H1 (cell line): ENCODE data around the gene CPNE4. TPM values are rescaled to one million over a fixed set of nuclear protein-coding genes. Genes with fewer than 3 reads are reported as not detected.

Experiments used
- CTCF ChIA-PET: fragments of 300-600 bp; sonication (Branson Sonifier 250); formaldehyde crosslinking; loops from one replicate; lab custom pipeline; 2021; ENCODE audit not compliant: partially characterized antibody; lab: Charles Lee
- POLR2A ChIA-PET: fragments of 300-600 bp; sonication (Branson Sonifier 250); formaldehyde crosslinking; loops from one replicate; lab custom pipeline; 2021; ENCODE audit warnings: inconsistent platforms; ENCODE audit not compliant: partially characterized antibody; lab: Charles Lee
- DNase-seq, 2 experiments: peaks; one replicate each; pipeline versions ENCODE4 v3.0.0 to v3.0.0-alpha.2; 2010 to 2022; ENCODE audit warnings: low spot score in 2 of 2, low read depth in 1 of 2, mixed read lengths in 1 of 2
- FAIRE-seq: peaks from 2 replicates; lab custom pipeline; 2011; peaks lifted over from hg19 to GRCh38; lab: Jason Lieb, UNC
- H2AFZ ChIP-seq: 2 replicates; pipeline ENCODE4 v1.8.1; 2012; ENCODE audit warnings: low read length, inconsistent platforms
- H2AK5ac ChIP-seq: 2 replicates; pipeline ENCODE4 v1.6.1; 2013; ENCODE audit warnings: low read depth, low read length
- H2BK120ac ChIP-seq: replicated peaks from 2 replicates; pipeline ENCODE3; 2013; ENCODE audit warnings: low read depth, low read length, inconsistent platforms
- H2BK12ac ChIP-seq: 2 replicates; pipeline ENCODE4 v1.6.1; 2013; ENCODE audit warnings: low read depth, low read length
- H2BK15ac ChIP-seq: 2 replicates; pipeline ENCODE4 v1.6.1; 2013; ENCODE audit warnings: low read length
- H2BK20ac ChIP-seq: 2 replicates; pipeline ENCODE4 v1.6.1; 2013; ENCODE audit warnings: low read length
- H2BK5ac ChIP-seq: 2 replicates; pipeline ENCODE4 v1.6.1; 2013; ENCODE audit warnings: low read depth, low read length
- H3K14ac ChIP-seq: 2 replicates; pipeline ENCODE4 v1.6.1; 2013; ENCODE audit warnings: inconsistent platforms; ENCODE audit not compliant: insufficient read length
- H3K18ac ChIP-seq: 2 replicates; pipeline ENCODE4 v1.6.1; 2013; ENCODE audit warnings: low read length; ENCODE audit errors: extremely low read depth
- H3K23ac ChIP-seq: 2 replicates; pipeline ENCODE4 v1.6.1; 2013; ENCODE audit warnings: inconsistent platforms; ENCODE audit not compliant: insufficient read length
- H3K23me2 ChIP-seq: 2 replicates; pipeline ENCODE4 v1.6.1; 2013; ENCODE audit warnings: low read depth, low read length
- H3K27ac ChIP-seq: 2 replicates; pipeline ENCODE4 v1.6.1; 2011; ENCODE audit warnings: low read depth, low read length, inconsistent platforms
- H3K27me3 ChIP-seq, 4 experiments: replicated peaks in 1 of 4; 1 replicate in 1 of 4; 2 replicates in 3 of 4; pipeline versions ENCODE4 v1.6.1 to v1.8.1; 2011 to 2013; ENCODE audit warnings: low read length in 3 of 4, mild to moderate bottlenecking in 3 of 4, inconsistent platforms in 2 of 4, mixed read lengths in 2 of 4, moderate library complexity in 1 of 4; ENCODE audit not compliant: control insufficient read depth in 3 of 4, insufficient read depth in 3 of 4; ENCODE audit errors: extremely low read depth in 1 of 4
- H3K36me3 ChIP-seq, 4 experiments: 2 replicates each; pipeline versions ENCODE4 v1.6.1 to v1.8.1; 2011 to 2013; ENCODE audit warnings: mild to moderate bottlenecking in 4 of 4, low read length in 3 of 4, moderate library complexity in 2 of 4, control low read depth in 1 of 4, inconsistent platforms in 1 of 4; ENCODE audit not compliant: insufficient read depth in 4 of 4, control insufficient read depth in 2 of 4
- H3K4ac ChIP-seq: replicated peaks from 2 replicates; pipeline ENCODE3; 2013; ENCODE audit warnings: low read length, low read depth, mixed read lengths, inconsistent platforms; ENCODE audit not compliant: insufficient read length
- H3K4me1 ChIP-seq, 4 experiments: replicated peaks in 1 of 4; 1 replicate in 1 of 4; 2 replicates in 3 of 4; pipeline versions ENCODE4 v1.6.1 to v1.8.1; 2011 to 2013; ENCODE audit warnings: low read length in 3 of 4, inconsistent platforms in 2 of 4, mixed read lengths in 1 of 4; ENCODE audit not compliant: insufficient read depth in 4 of 4, control insufficient read depth in 3 of 4
- H3K4me2 ChIP-seq, 2 experiments: 2 replicates each; pipeline versions ENCODE4 v1.6.1 to v1.8.1; 2011 to 2013; ENCODE audit warnings: low read depth in 2 of 2, low read length in 2 of 2, control low read depth in 1 of 2, inconsistent platforms in 1 of 2, mild to moderate bottlenecking in 1 of 2; ENCODE audit not compliant: insufficient read depth in 1 of 2
- H3K4me3 ChIP-seq, 4 experiments: fragments of 200-600, 300-600 bp in 1 of 4; sonication (generic), shearing (Covaris generic), sonication (Bioruptor Twin) in 1 of 4; 2 replicates each; pipeline versions ENCODE4 v1.5.1 to v1.8.1; 2011 to 2016; ENCODE audit warnings: low read length in 4 of 4, low read depth in 3 of 4, control low read depth in 2 of 4, inconsistent platforms in 2 of 4, mild to moderate bottlenecking in 2 of 4, mixed read lengths in 1 of 4, moderate library complexity in 1 of 4; ENCODE audit not compliant: insufficient read depth in 2 of 4; ENCODE audit errors: extremely low read depth in 1 of 4
- H3K56ac ChIP-seq: replicated peaks from 2 replicates; pipeline ENCODE3; 2013; ENCODE audit warnings: low read depth, mild to moderate bottlenecking, mixed read lengths, low read length, inconsistent platforms; ENCODE audit not compliant: insufficient read length
- H3K79me1 ChIP-seq: 2 replicates; pipeline ENCODE4 v1.6.1; 2013; ENCODE audit warnings: low read depth, low read length, control low read depth
- H3K79me2 ChIP-seq, 2 experiments: 2 replicates each; pipeline versions ENCODE4 v1.6.1 to v1.8.1; 2012 to 2013; ENCODE audit warnings: low read length in 2 of 2, mild to moderate bottlenecking in 2 of 2, inconsistent platforms in 1 of 2; ENCODE audit not compliant: insufficient read depth in 2 of 2, control insufficient read depth in 1 of 2
- H3K9ac ChIP-seq, 4 experiments: replicated peaks in 1 of 4; 1 replicate in 1 of 4; 2 replicates in 3 of 4; pipeline versions ENCODE4 v1.6.1 to v1.8.1; 2011 to 2013; ENCODE audit warnings: low read depth in 3 of 4, low read length in 3 of 4, control low read depth in 2 of 4, mild to moderate bottlenecking in 2 of 4, moderate library complexity in 2 of 4, inconsistent platforms in 1 of 4; ENCODE audit errors: extremely low read depth in 1 of 4
- H3K9me3 ChIP-seq, 2 experiments: 2 replicates each; pipeline versions ENCODE4 v1.6.1 to v1.8.1; 2012 to 2013; ENCODE audit warnings: mild to moderate bottlenecking in 2 of 2, moderate library complexity in 2 of 2, control low read depth in 1 of 2, inconsistent platforms in 1 of 2, low read depth in 1 of 2, low read length in 1 of 2, mixed read lengths in 1 of 2; ENCODE audit not compliant: insufficient read depth in 2 of 2
- H4K20me1 ChIP-seq, 2 experiments: replicated peaks in 1 of 2; 2 replicates each; pipeline versions ENCODE3 to v1.8.1; 2011 to 2013; ENCODE audit warnings: inconsistent platforms in 2 of 2, low read length in 2 of 2, mild to moderate bottlenecking in 1 of 2; ENCODE audit not compliant: insufficient read depth in 2 of 2, control insufficient read depth in 1 of 2
- H4K5ac ChIP-seq: 2 replicates; pipeline ENCODE4 v1.6.1; 2013; ENCODE audit warnings: low read length, low read depth, mixed read lengths, inconsistent platforms; ENCODE audit not compliant: insufficient read length
- H4K8ac ChIP-seq: 2 replicates; pipeline ENCODE4 v1.8.0; 2013; ENCODE audit warnings: mild to moderate bottlenecking, moderate library complexity, low read length, inconsistent platforms; ENCODE audit not compliant: insufficient read depth; ENCODE audit errors: extremely low read depth
- H4K91ac ChIP-seq: replicated peaks from 2 replicates; pipeline ENCODE3; 2013; ENCODE audit warnings: low read length, mixed read lengths, inconsistent platforms; ENCODE audit not compliant: insufficient read length
- ATF2 ChIP-seq: IDR thresholded peaks from 2 replicates; pipeline ENCODE4 v1.6.1; 2012; ENCODE audit warnings: low read length, inconsistent platforms
- JUN ChIP-seq: IDR thresholded peaks from 2 replicates; pipeline ENCODE4 v1.6.1; 2011; ENCODE audit warnings: low read depth, mild to moderate bottlenecking, improper control_type of control experiment, low read length
- KDM4A ChIP-seq: IDR thresholded peaks from one replicate; pipeline ENCODE4 v1.7.1; 2012; ENCODE audit warnings: low read depth, mild to moderate bottlenecking, moderate library complexity, low read length, inconsistent platforms; ENCODE audit not compliant: severe bottlenecking
- MAX ChIP-seq: IDR thresholded peaks from 2 replicates; pipeline ENCODE4 v1.6.1; 2012; ENCODE audit warnings: inconsistent platforms
- NRF1 ChIP-seq: IDR thresholded peaks from 2 replicates; pipeline ENCODE4 v1.6.1; 2011; ENCODE audit warnings: mild to moderate bottlenecking, low read depth, low read length, improper control_type of control experiment
- RAD21 ChIP-seq, 2 experiments: IDR thresholded peaks in 1 of 2; conservative IDR thresholded peaks in 1 of 2; 2 replicates each; pipeline ENCODE4 v1.6.1; 2011; ENCODE audit warnings: low read depth in 2 of 2, low read length in 2 of 2, improper control_type of control experiment in 1 of 2, inconsistent platforms in 1 of 2, mild to moderate bottlenecking in 1 of 2, moderate library complexity in 1 of 2
- RFX5 ChIP-seq: IDR thresholded peaks from 2 replicates; pipeline ENCODE4 v1.6.1; 2011; ENCODE audit warnings: low read depth, low read length, improper control_type of control experiment, borderline replicate concordance
- RXRA ChIP-seq: IDR thresholded peaks from 2 replicates; pipeline ENCODE4 v1.6.1; 2011; ENCODE audit warnings: low read depth, mild to moderate bottlenecking, low read length, moderate library complexity; ENCODE audit not compliant: insufficient read depth
- TEAD4 ChIP-seq: IDR thresholded peaks from 2 replicates; pipeline ENCODE4 v1.6.1; 2012; ENCODE audit warnings: low read depth, low read length, inconsistent platforms, mixed read lengths
- USF2 ChIP-seq: IDR thresholded peaks from 2 replicates; pipeline ENCODE4 v1.6.1; 2011; ENCODE audit warnings: low read length, improper control_type of control experiment
- WGBS, 2 experiments: shearing (Covaris generic) in 1 of 2; methylation state at CpG; one replicate each; pipeline versions ENCODE4 v1.1.6 to v1.1.7; 2013 to 2015; ENCODE audit warnings: low lambda C conversion rate in 2 of 2, mixed read lengths in 2 of 2, inconsistent platforms in 1 of 2, low coverage in 1 of 2, missing lambda C conversion rate in 1 of 2; ENCODE audit not compliant: insufficient replicate concordance in 2 of 2, insufficient coverage in 1 of 2, insufficient read length in 1 of 2; ENCODE audit errors: extremely low coverage in 1 of 2, missing lambda C conversion rate in 1 of 2; 5-methylcytosine and 5-hydroxymethylcytosine counted together
- polyA plus RNA-seq, 7 experiments: library from polyadenylated mRNA; depleted of rRNA in 3 of 7; stranded (reverse) in 5 of 7; unstranded in 2 of 7; fragments of >200 nt in 5 of 7; fragments of 200-250 nt in 2 of 7; gene quantifications; 1 replicate in 5 of 7; 2 replicates in 1 of 7; 4 replicates in 1 of 7; pipeline versions ENCODE4 v1.2.1 to v1.2.3, GENCODE V29; 2011 to 2013; ENCODE audit warnings: missing spikeins in 2 of 7, mixed read lengths in 2 of 7
- total RNA-seq: library from RNA; stranded (reverse); fragmentation: NEBNext Ultra II Directional; extraction: Animal tissue kit (Norgen Biotek cat#: 25700); gene quantifications from 2 replicates; pipeline ENCODE4 v1.2.1, GENCODE V29; 2021

CPNE4 gene
- total and polyA plus RNA-seq, 2 of the 8 experiments (the other 6 are each of a cell fraction or from before 2014, with no cell fraction given), result 0.82 to 3.8 TPM

GRCh38 chr3:131803113-131803512 lies 231.7 kb downstream of the CPNE4 start:
- H2BK20ac ChIP-seq, result no peak overlapping the region
- H3K23ac ChIP-seq, result no peak overlapping the region
- FAIRE-seq (no peak), DNase-seq (no peak)
- H3K4me2 ChIP-seq, result no peak overlapping the region
- no peaks in the 10 kb centered on the region for H3K79me2 ChIP-seq
- no peak overlapping the region for H2BK15ac ChIP-seq
- no peak overlapping the region for H3K14ac ChIP-seq
- H3K23me2 ChIP-seq, result no peaks in the 10 kb centered on the region
- H4K91ac ChIP-seq, result no peak overlapping the region
- WGBS, 2 experiments, result 92% methylated on average over 1 of the region's 1 CpG; no CpG with 5 or more reads in 1 of the 2 experiments
- H2AK5ac ChIP-seq, result no peak overlapping the region
- H3K4ac ChIP-seq, result no peak overlapping the region
- 0 out of 7 replicates have a peak, but pooled peaks cover 0 to 2% (median 0%) of the 10 kb centered on the region in 4 experiments for H3K4me1 ChIP-seq
- POLR2A ChIA-PET, result no interaction called here
- H2AFZ ChIP-seq, result no peak overlapping the region
- H3K27me3 ChIP-seq, result no peaks in the 10 kb centered on the region; a peak in 1 of 7 replicates
- CTCF ChIA-PET, result interaction anchor here (1.0 kb wide), 1 partner anchor 9 kb away, joined by 3 read pairs; no protein-coding TSS in a partner anchor
- H3K36me3 ChIP-seq, result no peaks in the 10 kb centered on the region
- H3K27ac ChIP-seq, result no peak overlapping the region
- H2BK12ac ChIP-seq, result no peak overlapping the region
- H4K8ac ChIP-seq, result no peak overlapping the region
- H3K9ac ChIP-seq, result no peak overlapping the region
- no peak overlapping the region for H2BK120ac ChIP-seq
- H3K9me3 ChIP-seq, result no peaks in the 10 kb centered on the region
- no peaks in the 10 kb centered on the region for H3K79me1 ChIP-seq
- H3K18ac ChIP-seq, result no peak overlapping the region
- H4K20me1 ChIP-seq, result no peaks in the 10 kb centered on the region
- H2BK5ac ChIP-seq, result no peak overlapping the region
- no peak overlapping the region for H4K5ac ChIP-seq
- no peak overlapping the region for H3K4me3 ChIP-seq
- no peak overlapping the region for H3K56ac ChIP-seq
- no peak for TF ChIP-seq ATF2
- no peak for TF ChIP-seq RXRA
- TF ChIP-seq USF2, result no peak
- TF ChIP-seq JUN, result no peak
- TF ChIP-seq NRF1, result no peak
- TF ChIP-seq TEAD4, result no peak
- TF ChIP-seq RFX5, result no peak
- TF ChIP-seq MAX, result no peak
- TF ChIP-seq KDM4A, result no peak
- no peak for TF ChIP-seq RAD21 (IDR thresholded peaks at IDR 0.05 in 1 of 2, conservative IDR thresholded peaks at IDR 0.05 in 1 of 2; ENCODE audit: low read depth in 2 of 2, low read length in 2 of 2)
